ENCODE data around the gene NT5DC4.
"Not testable (repeated sequence)": the region's sequence is repeated elsewhere in the genome, so short reads cannot be mapped to it uniquely, and the experiment has no call there.

The NT5DC4 gene

GRCh38 chr2:112713926-112714325, 6.9 kb upstream of the NT5DC4 start:
- no peak overlapping the region for H3K4me3 ChIP-seq (ENCODE audit: control insufficient read depth, low read depth, low read length)
- no peak for TF ChIP-seq CTCF (IDR thresholded peaks at IDR 0.05; ENCODE audit: control insufficient read depth, insufficient read depth, low read depth, low read length, missing control alignments)
- DNase-seq (ENCODE audit: low read depth) = no peak

GRCh38 chr2:112714331-112714730, 6.5 kb upstream of the NT5DC4 start:
- DNase-seq (ENCODE audit: low read depth) = no peak
- H3K4me3 ChIP-seq (ENCODE audit: control insufficient read depth, low read depth, low read length) = no peak overlapping the region
- TF ChIP-seq CTCF (IDR thresholded peaks at IDR 0.05; ENCODE audit: control insufficient read depth, insufficient read depth, low read depth, low read length, missing control alignments) = no peak

- no peak for DNase-seq (ENCODE audit: low read depth)
- no peak overlapping the region for H3K4me3 ChIP-seq (ENCODE audit: control insufficient read depth, low read depth, low read length)
- TF ChIP-seq CTCF (IDR thresholded peaks at IDR 0.05; ENCODE audit: control insufficient read depth, insufficient read depth, low read depth, low read length, missing control alignments) = no peak
Observed at GRCh38 chr2:112714836-112715631, 5.8 kb upstream of the NT5DC4 start.

- not testable (repeated sequence) for H3K4me3 ChIP-seq (ENCODE audit: control insufficient read depth, low read depth, low read length); DNase-seq (ENCODE audit: low read depth)
Observed at GRCh38 chr2:112716094-112716493, 4.7 kb upstream of the NT5DC4 start.

GRCh38 chr2:112716826-112717352, 3.9 kb upstream of the NT5DC4 start:
- not testable (repeated sequence) for DNase-seq (ENCODE audit: low read depth); H3K4me3 ChIP-seq (ENCODE audit: control insufficient read depth, low read depth, low read length)

- DNase-seq (ENCODE audit: low read depth) = no peak
- no peak for TF ChIP-seq CTCF (IDR thresholded peaks at IDR 0.05; ENCODE audit: control insufficient read depth, insufficient read depth, low read depth, low read length, missing control alignments)
- H3K4me3 ChIP-seq (ENCODE audit: control insufficient read depth, low read depth, low read length) = no peak overlapping the region
Observed at GRCh38 chr2:112718863-112719370, 1.9 kb upstream of the NT5DC4 start.

- DNase-seq (ENCODE audit: low read depth) = no peak
- no peak for TF ChIP-seq CTCF (IDR thresholded peaks at IDR 0.05; ENCODE audit: control insufficient read depth, insufficient read depth, low read depth, low read length, missing control alignments)
- no peak overlapping the region for H3K4me3 ChIP-seq (ENCODE audit: control insufficient read depth, low read depth, low read length)
Observed at GRCh38 chr2:112721819-112722522, 1.2 kb downstream of the NT5DC4 start.

All from AG09309 (cell line).